HG03095 (cell line): ENCODE data around the gene TCF7L2.
"Not testable (repeated sequence)": the region's sequence is repeated elsewhere in the genome, so short reads cannot be mapped to it uniquely, and the experiment has no call there.

ENCODE experiments used
- ATAC-seq: cut with Tn5 transposase; IDR thresholded peaks from one replicate; pipeline ENCODE4 v1.9.1; 2021; ENCODE audit warnings: moderate library complexity; ENCODE audit not compliant: unreplicated experiment

Gene TCF7L2

GRCh38 chr10:113087165-113088029 is 137.3 kb downstream of the TCF7L2 start:
- no peak for ATAC-seq

DNA sequence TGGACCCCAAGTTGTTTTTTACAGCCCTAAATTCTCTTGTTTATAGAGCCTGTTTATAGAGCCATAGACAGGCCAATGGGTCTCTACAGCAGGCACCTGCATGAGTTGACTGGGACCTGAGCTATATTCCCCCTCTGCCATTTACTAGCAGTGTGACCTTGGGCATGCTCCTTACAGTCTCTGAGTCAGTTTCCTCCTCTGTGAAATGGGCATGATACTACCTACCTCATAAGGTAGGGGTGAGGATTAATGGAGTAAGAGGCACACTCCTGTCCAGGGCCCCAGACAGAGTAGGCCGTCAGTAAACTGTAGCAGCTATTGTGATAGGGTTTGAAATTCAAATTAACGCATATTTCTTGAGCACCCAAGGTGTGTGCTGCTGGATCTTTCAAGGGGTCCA is 138.1 kb downstream of the TCF7L2 start:
- ATAC-seq, result no peak

DNA sequence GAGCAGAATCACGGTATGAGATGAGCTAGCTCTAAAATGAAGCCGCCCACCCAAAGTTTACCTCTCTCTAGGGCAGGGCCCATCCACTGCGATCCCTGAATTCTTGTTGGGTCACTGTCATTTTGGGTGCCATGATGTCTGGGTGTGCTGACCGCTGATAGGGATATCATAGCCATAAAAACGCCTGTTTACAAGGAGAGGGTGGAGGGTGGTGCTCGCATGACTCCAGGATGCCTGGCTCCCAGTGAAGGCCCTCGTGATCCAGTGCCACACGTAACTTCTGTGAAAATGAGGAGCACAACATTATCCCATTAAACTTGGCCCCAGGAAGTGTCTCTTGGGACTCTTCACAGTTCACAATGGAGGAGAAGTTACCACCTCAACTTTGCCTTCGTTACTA is 139.5 kb downstream of the TCF7L2 start:
- ATAC-seq, result no peak

DNA sequence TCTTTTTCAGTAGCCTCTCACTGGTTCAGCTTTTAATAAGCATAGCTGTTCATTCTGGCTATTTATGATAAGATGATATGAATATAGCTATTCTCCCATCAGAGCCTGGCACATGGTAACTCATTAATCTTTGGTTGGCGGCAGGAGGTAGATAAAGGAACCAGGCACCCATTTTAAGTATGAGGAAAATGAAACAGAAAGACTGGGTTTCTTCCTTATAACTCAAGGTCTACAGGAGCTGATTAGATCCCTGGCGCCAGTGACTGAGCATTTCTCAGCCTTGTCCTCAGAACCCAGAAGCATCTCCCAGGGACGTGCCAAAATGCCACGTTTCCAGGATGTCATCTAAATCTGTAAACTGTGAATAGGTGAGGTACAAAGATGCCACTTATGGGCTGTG is 141.9 kb downstream of the TCF7L2 start:
- ATAC-seq, result no peak

DNA sequence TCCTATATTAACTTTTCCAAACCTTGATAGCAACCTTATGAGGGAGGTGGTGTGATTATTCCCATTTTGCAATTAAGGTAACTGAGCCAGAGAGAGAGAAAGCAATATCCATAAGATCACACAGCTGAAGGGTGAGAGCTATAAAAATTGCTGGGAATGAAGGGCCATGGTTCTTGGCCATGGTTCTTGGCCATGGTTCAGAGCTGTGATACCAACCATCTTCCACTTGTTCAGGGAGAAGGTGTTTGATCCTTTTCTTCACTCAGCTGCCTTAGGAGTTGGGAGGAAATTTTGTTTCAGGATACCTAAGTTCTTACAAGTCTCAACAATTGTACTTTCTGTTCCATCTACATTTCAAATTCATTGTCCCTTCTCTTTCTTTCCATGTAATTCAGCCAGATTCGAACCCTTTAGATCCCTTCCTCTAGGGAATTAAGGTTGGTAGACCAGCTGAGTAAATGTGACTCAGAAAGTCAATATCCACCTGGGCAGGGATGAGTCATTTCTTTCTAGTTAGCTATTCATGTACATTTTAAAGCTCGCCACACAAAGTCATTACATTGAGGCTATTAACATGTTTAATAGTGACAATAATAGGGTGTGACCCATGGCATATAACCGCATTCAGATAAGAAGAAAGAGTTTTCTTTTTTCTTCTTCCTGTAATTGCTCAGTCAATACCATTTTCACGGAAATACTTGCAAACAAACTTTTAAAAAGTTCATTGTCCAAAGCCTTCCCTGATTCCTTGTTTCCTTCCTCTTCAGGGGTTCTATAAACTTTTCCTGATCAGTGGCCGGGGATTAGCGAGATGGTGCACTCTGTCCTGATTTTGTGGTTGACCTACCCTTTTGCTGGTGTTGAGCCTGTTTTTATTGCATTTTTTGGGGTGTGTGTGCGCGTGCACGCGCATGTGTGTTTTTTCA is 143.4 kb downstream of the TCF7L2 start:
- ATAC-seq, result no peak

DNA sequence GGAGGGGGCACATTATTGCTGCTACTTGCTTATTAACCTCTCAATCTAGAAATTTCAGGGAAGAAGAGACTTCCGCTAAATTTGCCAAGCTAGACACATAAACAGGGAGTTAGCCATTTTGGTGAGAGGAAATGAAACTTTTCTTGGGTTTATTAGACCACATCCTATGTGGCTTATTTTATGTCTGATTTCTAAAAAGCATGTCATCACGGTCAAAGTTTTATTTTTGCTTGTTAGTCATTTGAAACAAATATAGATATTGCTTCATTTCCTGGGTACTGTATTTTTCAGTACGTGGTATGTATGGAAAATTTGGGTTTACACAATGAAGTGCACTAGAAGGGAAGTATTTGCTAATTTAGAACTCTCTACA is 144.1 kb downstream of the TCF7L2 start:
- ATAC-seq, result peak; percentile 72

GRCh38 chr10:113095419-113096127 is 145.5 kb downstream of the TCF7L2 start:
- ATAC-seq, result no peak

DNA sequence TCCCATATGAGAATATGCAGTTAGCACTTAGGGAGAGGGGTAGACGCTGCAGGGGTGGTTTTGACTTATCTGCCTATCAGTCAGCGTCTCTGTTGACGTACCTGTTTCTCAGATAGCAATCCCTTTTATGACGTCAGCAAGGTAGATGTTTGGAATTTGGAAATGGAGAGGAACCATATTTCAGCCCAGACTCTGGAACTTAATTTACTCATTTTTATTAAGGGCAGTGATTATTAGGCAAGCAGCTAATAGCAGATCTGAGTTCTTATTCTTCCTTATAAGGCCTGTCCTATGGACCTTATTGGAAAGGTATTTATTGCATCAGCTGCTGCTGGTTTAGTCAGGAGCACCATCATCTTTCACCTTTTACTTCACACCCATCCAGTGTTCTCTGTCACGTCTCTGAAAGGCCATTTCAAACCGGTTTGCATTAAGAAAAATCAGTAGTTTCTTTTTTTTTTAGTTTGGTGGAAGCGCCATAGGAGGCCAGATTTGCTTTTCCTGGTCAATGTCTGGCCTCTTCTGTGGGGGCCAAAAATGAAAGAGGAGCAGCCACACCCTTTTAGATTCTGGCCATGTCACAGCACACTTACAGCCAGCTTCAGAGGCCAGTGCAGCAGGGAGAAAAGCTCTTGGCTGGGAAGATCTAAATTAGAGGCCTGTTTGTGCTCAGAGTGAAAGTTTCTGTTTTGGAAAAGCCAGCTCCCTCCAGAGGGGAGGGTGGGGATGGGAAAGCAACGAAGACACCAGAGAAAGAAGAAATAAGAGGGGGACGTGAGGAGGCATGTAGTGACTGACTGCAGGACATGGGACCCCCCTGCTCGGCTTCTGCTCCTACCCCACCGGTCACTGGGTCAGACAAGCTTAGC is 146.3 kb downstream of the TCF7L2 start:
- ATAC-seq, result no peak

- ATAC-seq, result no peak
Measured at GRCh38 chr10:113097036-113097435, 147.0 kb downstream of the TCF7L2 start.

GRCh38 chr10:113099431-113100183 is 149.6 kb downstream of the TCF7L2 start:
- no peak for ATAC-seq

DNA sequence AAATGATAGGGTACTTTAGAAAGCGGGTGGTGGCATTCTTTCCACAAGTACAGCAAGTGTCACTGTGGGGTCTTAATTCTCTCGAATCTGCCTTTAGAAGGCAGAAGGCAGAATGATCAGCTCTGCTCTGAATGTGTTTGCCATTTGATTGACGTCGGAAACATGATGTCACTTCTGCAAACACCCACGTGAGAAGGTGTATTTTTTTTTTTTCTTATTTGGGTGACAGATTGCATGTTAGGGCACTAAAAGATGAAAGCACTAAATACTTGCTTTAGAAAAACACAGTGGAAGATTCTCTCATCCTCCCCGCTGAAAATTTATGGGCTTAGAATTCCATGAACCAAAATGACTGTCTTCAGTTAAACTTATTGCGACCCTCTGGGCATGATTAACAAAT is 150.2 kb downstream of the TCF7L2 start:
- no peak for ATAC-seq

DNA sequence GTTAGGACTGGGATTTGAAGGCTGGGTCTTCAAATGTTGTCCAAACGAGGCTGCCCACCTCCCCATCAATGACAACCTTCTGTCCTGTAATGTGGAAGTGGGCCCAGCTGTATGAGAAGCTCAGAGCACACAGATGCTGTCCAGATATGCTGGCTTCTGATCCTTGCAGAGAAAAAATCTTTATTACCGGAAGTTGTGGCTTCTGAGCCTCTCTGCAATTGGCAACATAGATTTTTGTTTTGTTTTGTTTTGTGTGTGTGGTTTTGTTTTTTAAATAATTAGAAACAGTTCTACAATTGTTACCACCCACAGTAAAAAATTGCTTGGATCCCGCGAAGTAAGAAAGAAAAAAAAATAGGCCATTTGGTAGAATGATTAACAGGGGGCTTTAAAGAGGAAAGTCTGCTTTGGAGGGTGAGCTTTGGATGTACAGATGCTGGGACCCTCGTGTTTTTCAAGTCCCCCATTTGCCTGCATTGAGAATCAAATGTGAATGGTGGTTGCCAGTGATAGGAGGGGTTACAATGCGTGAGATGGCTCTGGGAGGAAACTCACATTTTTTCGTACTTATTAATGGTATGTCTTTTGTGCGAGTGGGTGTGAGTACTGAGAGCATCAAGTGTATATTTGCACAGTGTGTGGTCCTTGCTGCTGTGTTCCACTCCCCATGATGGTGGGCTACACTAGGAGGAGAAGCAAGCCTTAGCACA is 153.2 kb downstream of the TCF7L2 start:
- no peak for ATAC-seq

DNA sequence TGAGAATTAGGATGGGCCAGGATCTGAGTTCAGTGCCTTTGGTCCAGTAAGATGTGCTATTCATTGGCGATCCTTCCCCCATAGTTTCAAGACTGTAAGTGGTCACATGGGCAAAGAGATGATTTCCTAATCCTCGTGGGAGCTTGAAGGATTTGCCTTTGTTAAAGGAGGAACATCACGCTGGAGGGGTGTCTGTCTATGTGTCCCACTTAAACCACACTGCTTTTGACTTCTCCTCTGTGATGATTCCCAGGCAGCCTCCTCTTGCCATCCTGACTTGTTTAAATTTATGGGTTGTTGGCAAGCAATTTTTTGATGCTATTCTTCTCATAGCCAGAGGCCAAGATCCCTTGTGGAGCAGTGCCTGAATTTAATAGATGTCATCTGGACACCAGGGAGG is 154.0 kb downstream of the TCF7L2 start:
- no peak for ATAC-seq

GRCh38 chr10:113108194-113108835 is 158.3 kb downstream of the TCF7L2 start:
- ATAC-seq, result no peak

DNA sequence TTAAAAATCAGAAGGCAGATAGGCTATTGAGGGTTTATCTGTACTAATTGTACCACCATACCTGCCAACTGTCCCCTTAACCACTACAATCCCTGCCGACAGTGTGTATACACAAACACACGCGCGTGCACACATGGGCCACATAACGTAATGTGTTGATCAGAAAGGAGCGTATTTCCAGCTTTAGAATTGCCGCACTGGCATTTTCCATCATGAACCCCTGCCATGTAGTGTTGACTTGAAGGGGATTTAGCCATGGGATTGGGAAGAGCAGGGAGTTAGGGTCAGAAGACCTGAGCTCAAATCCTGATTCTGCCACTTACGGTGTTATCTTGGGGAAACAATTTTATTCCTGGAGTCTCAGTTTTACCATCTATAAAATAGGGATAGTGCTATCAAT is 158.9 kb downstream of the TCF7L2 start:
- ATAC-seq, result no peak

DNA sequence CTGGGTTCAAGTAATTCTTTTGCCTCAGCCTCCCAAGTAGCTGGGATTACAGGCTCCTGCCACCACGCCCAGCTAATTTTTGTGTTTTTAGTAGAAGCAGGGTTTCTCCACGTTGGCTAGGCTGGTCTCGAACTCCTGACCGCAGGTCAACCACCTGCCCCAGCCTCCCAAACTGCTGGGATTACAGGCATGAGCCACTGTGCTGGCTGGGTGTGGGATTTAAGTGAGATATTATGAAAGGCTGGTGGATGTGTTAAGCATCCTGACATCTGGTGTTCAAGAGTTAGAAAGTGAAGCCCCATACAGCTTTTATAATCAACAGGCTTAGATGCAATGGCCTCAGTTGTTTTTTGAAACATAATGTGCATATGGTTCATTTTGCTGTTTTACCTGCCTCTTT is 159.4 kb downstream of the TCF7L2 start:
- ATAC-seq, result not testable (repeated sequence)

DNA sequence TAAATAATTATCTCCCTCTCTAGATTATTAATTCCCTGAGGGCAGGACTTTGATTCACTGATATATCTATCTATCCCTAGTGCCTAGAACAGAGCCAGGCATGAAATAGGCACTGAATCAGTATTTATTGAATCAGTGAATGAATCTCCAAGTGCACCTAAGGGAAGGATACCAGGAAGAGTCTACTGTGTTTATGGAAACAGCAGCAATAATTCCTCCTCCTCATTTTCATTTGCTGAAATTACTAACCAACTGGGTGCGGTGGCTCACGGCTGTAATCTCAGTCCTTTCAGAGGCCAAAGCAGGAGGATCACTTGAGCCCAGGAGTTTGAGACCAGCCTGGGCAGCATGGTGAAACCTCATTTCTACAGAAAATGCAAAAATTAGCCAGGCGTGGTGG is 161.2 kb downstream of the TCF7L2 start:
- no peak for ATAC-seq
